Measurements from ENCODE around the gene PPP1R14B.

- TF ChIP-seq CTCF (IDR thresholded peaks at IDR 0.05): no peak
- peak in 1 of 3 donors; percentile 25 for TF ChIP-seq POLR2AphosphoS5 (IDR thresholded peaks at IDR 0.05)
- TF ChIP-seq POLR2A (IDR thresholded peaks at IDR 0.05): no peak
- TF ChIP-seq EP300 (IDR thresholded peaks at IDR 0.05): no peak
These were observed 5.0 kb downstream of the PPP1R14B start for GRCh38 chr11:64241491-64242374.
